SIG-M5 treated with dmso at 0.1 percent for 504 hours (cell line): ENCODE results near the gene HCRT.
"Not testable (repeated sequence)": the region's sequence is repeated elsewhere in the genome, so short reads cannot be mapped to it uniquely, and the experiment has no call there.

Experiments
- DNase-seq: peaks from one replicate; lab custom pipeline; 2025; ENCODE audit not compliant: unreplicated experiment; lab: John Stamatoyannopoulos, UW

HCRT gene

DNA sequence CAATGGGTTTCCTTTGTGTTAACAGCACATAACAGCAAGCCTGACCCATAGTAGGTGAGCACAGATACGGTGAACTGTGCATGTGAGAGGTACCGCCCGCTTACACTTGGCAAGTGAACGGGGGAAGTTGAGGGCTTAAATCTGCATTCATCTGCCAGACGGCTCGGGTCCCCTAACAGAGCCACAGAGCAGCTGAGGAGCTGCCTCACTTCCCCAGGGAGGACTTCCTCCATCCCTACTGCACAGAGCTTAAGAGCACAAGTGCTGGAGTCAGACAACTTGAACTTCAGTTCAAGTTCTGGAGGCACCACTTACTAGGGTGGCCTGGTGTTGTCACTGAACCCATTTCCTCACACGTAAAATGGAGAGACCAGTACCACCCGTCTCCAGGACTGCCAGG is 43.9 kb downstream of the HCRT start:
- DNase-seq, result no peak

GRCh38 chr17:42140690-42141089 is 44.6 kb downstream of the HCRT start:
- DNase-seq, result not testable (repeated sequence)

GRCh38 chr17:42138749-42139492 is 46.3 kb downstream of the HCRT start:
- no peak for DNase-seq

GRCh38 chr17:42136654-42137051 is 48.6 kb downstream of the HCRT start:
- DNase-seq, result no peak

- DNase-seq, result peak; percentile 35
Observed at GRCh38 chr17:42135664-42136653, 49.3 kb downstream of the HCRT start.

DNA sequence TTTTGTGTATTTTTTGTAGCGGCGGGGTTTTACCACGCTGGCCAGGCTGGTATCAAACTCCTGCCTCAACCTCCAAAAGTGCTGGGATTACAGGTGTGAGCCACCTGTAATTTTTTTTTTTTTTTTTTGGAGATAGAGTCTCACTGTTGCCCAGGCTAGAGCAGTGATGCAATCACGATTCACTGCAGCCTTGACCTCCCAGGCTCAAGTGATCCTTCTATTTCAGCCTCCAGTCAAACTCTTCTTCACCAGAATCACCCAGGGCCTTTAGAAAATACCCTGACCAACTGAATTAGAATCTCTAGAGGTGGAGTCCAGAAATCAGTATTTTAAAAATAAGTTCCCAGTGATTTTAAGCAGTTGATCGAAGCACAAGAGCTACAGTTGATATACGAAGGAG is 50.1 kb downstream of the HCRT start:
- no peak for DNase-seq
